GM18507 (cell line): ENCODE measurements around the gene PRICKLE3.
"Not testable (repeated sequence)": the region's sequence is repeated elsewhere in the genome, so short reads cannot be mapped to it uniquely, and the experiment has no call there.

Source experiments
- DNase-seq: peaks from one replicate; pipeline ENCODE4 v3.0.0; 2011; ENCODE audit warnings: low read depth; ENCODE audit not compliant: insufficient read length; ENCODE audit errors: extremely low spot score
- FAIRE-seq: peaks from 2 replicates; lab custom pipeline; 2011; peaks lifted over from hg19 to GRCh38; lab: Jason Lieb, UNC

PRICKLE3 gene

GRCh38 chrX:49187526-49187925 lies 1.4 kb upstream of the PRICKLE3 start:
- DNase-seq (no peak), FAIRE-seq (no peak)

GRCh38 chrX:49187028-49187394 lies 838 bp upstream of the PRICKLE3 start:
- DNase-seq (no peak), FAIRE-seq (no peak)

GRCh38 chrX:49184294-49185281 lies 1.6 kb downstream of the PRICKLE3 start:
- DNase-seq: no peak
- peak; percentile 83 for FAIRE-seq

- no peak for FAIRE-seq
- DNase-seq: no peak
Observed at GRCh38 chrX:49183701-49184281, 2.4 kb downstream of the PRICKLE3 start.

- FAIRE-seq (no peak), DNase-seq (no peak)
Observed at GRCh38 chrX:49179358-49179757, 6.8 kb downstream of the PRICKLE3 start.

- FAIRE-seq (no peak), DNase-seq (no peak)
Observed at GRCh38 chrX:49178537-49178936, 7.6 kb downstream of the PRICKLE3 start.

GRCh38 chrX:49177873-49178480 lies 8.2 kb downstream of the PRICKLE3 start:
- FAIRE-seq: no peak

GRCh38 chrX:49177338-49177833 lies 8.8 kb downstream of the PRICKLE3 start:
- DNase-seq (no peak), FAIRE-seq (no peak)

More at GRCh38 chrX:49177873-49178480, 8.2 kb downstream of the PRICKLE3 start:
- DNase-seq: no peak

- FAIRE-seq (no peak), DNase-seq (no peak)
Observed at GRCh38 chrX:49176421-49177326, 9.5 kb downstream of the PRICKLE3 start.

- no peak for DNase-seq
- FAIRE-seq: no peak
Observed at GRCh38 chrX:49175435-49176274, 10.5 kb downstream of the PRICKLE3 start.

- DNase-seq: no peak
- no peak for FAIRE-seq
Observed at GRCh38 chrX:49174723-49175122, 11.4 kb downstream of the PRICKLE3 start.

- FAIRE-seq: peak; percentile 38
- DNase-seq: not testable (repeated sequence)
Observed at GRCh38 chrX:49173544-49173943, 12.6 kb downstream of the PRICKLE3 start.

- FAIRE-seq: peak; percentile 97
- no peak for DNase-seq
Observed at GRCh38 chrX:49172280-49172780, 13.8 kb downstream of the PRICKLE3 start.

- FAIRE-seq: peak; percentile 93
- no peak for DNase-seq
Observed at GRCh38 chrX:49171752-49172279, 14.4 kb downstream of the PRICKLE3 start, which contains the start of gene PLP2. TSS of gene PLP2 (plus strand) at chrX:49171898. CDS start at chrX:49172001, 103 bp downstream.

GRCh38 chrX:49167740-49168108 lies 18.4 kb downstream of the PRICKLE3 start:
- no peak for DNase-seq
- no peak for FAIRE-seq

GRCh38 chrX:49166914-49167739 lies 19.0 kb downstream of the PRICKLE3 start:
- FAIRE-seq: peak; percentile 91
- no peak for DNase-seq
